HG03457 (cell line): ENCODE measurements around the gene PAF1.
"Not testable (repeated sequence)": the region's sequence is repeated elsewhere in the genome, so short reads cannot be mapped to it uniquely, and the experiment has no call there.

Experiments used
- ATAC-seq: cut with Tn5 transposase; IDR thresholded peaks from one replicate; pipeline ENCODE4 v1.9.1; 2021; ENCODE audit warnings: moderate number of reproducible peaks; ENCODE audit not compliant: unreplicated experiment

PAF1 gene

GRCh38 chr19:39356647-39357046, 34.3 kb downstream of the PAF1 start:
- no peak for ATAC-seq

GRCh38 chr19:39356073-39356472, 34.8 kb downstream of the PAF1 start:
- no peak for ATAC-seq

- ATAC-seq: no peak
Measured at GRCh38 chr19:39355253-39355652, 35.7 kb downstream of the PAF1 start.

GRCh38 chr19:39352381-39353255, 38.3 kb downstream of the PAF1 start:
- no peak for ATAC-seq

GRCh38 chr19:39351537-39352064, 39.3 kb downstream of the PAF1 start:
- no peak for ATAC-seq

GRCh38 chr19:39350156-39350555, 40.8 kb downstream of the PAF1 start:
- ATAC-seq: no peak

GRCh38 chr19:39349326-39349725, 41.6 kb downstream of the PAF1 start:
- ATAC-seq: no peak

GRCh38 chr19:39347332-39348164, 43.4 kb downstream of the PAF1 start:
- no peak for ATAC-seq

- no peak for ATAC-seq
Measured at GRCh38 chr19:39345956-39346355, 45.0 kb downstream of the PAF1 start.

- ATAC-seq: no peak
Measured at GRCh38 chr19:39342647-39343305, 48.1 kb downstream of the PAF1 start.

GRCh38 chr19:39341719-39342604, 48.9 kb downstream of the PAF1 start, which contains the start of gene SAMD4B:
Gene SAMD4B, plus strand, starts transcription at chr19:39342421. Its CDS starts 14,473 bp downstream, at chr19:39356894.
- ATAC-seq: peak; percentile 76

- no peak for ATAC-seq
Measured at GRCh38 chr19:39341129-39341718, 49.7 kb downstream of the PAF1 start.

GRCh38 chr19:39340156-39340555, 50.8 kb downstream of the PAF1 start:
- ATAC-seq: not testable (repeated sequence)

- no peak for ATAC-seq
Measured at GRCh38 chr19:39339674-39340073, 51.2 kb downstream of the PAF1 start.

GRCh38 chr19:39336483-39336882, 54.4 kb downstream of the PAF1 start:
- ATAC-seq: no peak
